ENCODE data around the gene RALGAPB.

RALGAPB gene

GRCh38 chr20:38608188-38608587 lies 135.5 kb downstream of the RALGAPB start:
- TF ChIP-seq TCF12 (IDR thresholded peaks at IDR 0.05; ENCODE audit: low read depth), result no peak
- TF ChIP-seq USF1 (IDR thresholded peaks at IDR 0.05), result no peak
- no peak for TF ChIP-seq MAX (IDR thresholded peaks at IDR 0.05)

- TF ChIP-seq TAF1 (IDR thresholded peaks at IDR 0.05; ENCODE audit: low read depth) (no peak), CEBPB (IDR thresholded peaks at IDR 0.05) (no peak), EGR1 (IDR thresholded peaks at IDR 0.05) (no peak), ZBTB7A (IDR thresholded peaks at IDR 0.05; ENCODE audit: low read depth) (no peak)
Measured at GRCh38 chr20:38609815-38610214, 137.2 kb downstream of the RALGAPB start.

- TF ChIP-seq TEAD4 (IDR thresholded peaks at IDR 0.05) (no peak), YY1 (IDR thresholded peaks at IDR 0.05; ENCODE audit: low read depth) (no peak), TCF12 (IDR thresholded peaks at IDR 0.05; ENCODE audit: low read depth) (no peak), CREB1 (IDR thresholded peaks at IDR 0.05; ENCODE audit: low read depth) (no peak), FOXM1 (IDR thresholded peaks at IDR 0.05; ENCODE audit: borderline replicate concordance, low read depth) (no peak), EGR1 (IDR thresholded peaks at IDR 0.05) (no peak), ZBTB7A (IDR thresholded peaks at IDR 0.05; ENCODE audit: low read depth) (no peak), CEBPB (IDR thresholded peaks at IDR 0.05) (no peak), EP300 (IDR thresholded peaks at IDR 0.05; ENCODE audit: borderline replicate concordance) (no peak), RAD21 (IDR thresholded peaks at IDR 0.05; ENCODE audit: low read depth) (no peak), USF1 (IDR thresholded peaks at IDR 0.05) (no peak), MAX (IDR thresholded peaks at IDR 0.05) (no peak), REST (IDR thresholded peaks at IDR 0.05; ENCODE audit: low read depth) (no peak), NFIC (IDR thresholded peaks at IDR 0.05) (no peak), TAF1 (IDR thresholded peaks at IDR 0.05; ENCODE audit: low read depth) (no peak)
Measured at GRCh38 chr20:38610521-38610920, 137.9 kb downstream of the RALGAPB start.

GRCh38 chr20:38612751-38613515 lies 140.3 kb downstream of the RALGAPB start:
- TF ChIP-seq TCF12 (IDR thresholded peaks at IDR 0.05; ENCODE audit: low read depth), result no peak
- TF ChIP-seq CEBPB (IDR thresholded peaks at IDR 0.05), result no peak

- no peak for TF ChIP-seq TAF1 (IDR thresholded peaks at IDR 0.05; ENCODE audit: low read depth)
- no peak for TF ChIP-seq TEAD4 (IDR thresholded peaks at IDR 0.05)
- TF ChIP-seq NFIC (IDR thresholded peaks at IDR 0.05), result no peak
- TF ChIP-seq CREB1 (IDR thresholded peaks at IDR 0.05; ENCODE audit: low read depth), result no peak
- TF ChIP-seq USF1 (IDR thresholded peaks at IDR 0.05), result no peak
- TF ChIP-seq MAX (IDR thresholded peaks at IDR 0.05), result no peak
- no peak for TF ChIP-seq ZBTB7A (IDR thresholded peaks at IDR 0.05; ENCODE audit: low read depth)
- no peak for TF ChIP-seq EGR1 (IDR thresholded peaks at IDR 0.05)
- no peak for TF ChIP-seq EP300 (IDR thresholded peaks at IDR 0.05; ENCODE audit: borderline replicate concordance)
- TF ChIP-seq FOXM1 (IDR thresholded peaks at IDR 0.05; ENCODE audit: borderline replicate concordance, low read depth), result no peak
- no peak for TF ChIP-seq YY1 (IDR thresholded peaks at IDR 0.05; ENCODE audit: low read depth)
- TF ChIP-seq RAD21 (IDR thresholded peaks at IDR 0.05; ENCODE audit: low read depth), result no peak
- no peak for TF ChIP-seq TCF12 (IDR thresholded peaks at IDR 0.05; ENCODE audit: low read depth)
Measured at GRCh38 chr20:38615283-38615682, 142.6 kb downstream of the RALGAPB start.

- TF ChIP-seq REST (IDR thresholded peaks at IDR 0.05; ENCODE audit: low read depth), result no peak
Measured at GRCh38 chr20:38616457-38616856, 143.8 kb downstream of the RALGAPB start.

All from Ishikawa (cell line).